Hematopoietic multipotent progenitor cell treated with erythropoietin and hydrocortisone succinate and interleukin-3 and kit ligand, for 15 days (in vitro differentiated cells): ENCODE measurements around the gene NUF2.
"Not testable (repeated sequence)": the region's sequence is repeated elsewhere in the genome, so short reads cannot be mapped to it uniquely, and the experiment has no call there.

Experiments used
- DNase-seq: peaks from one replicate; pipeline ENCODE4 v3.0.0-alpha.2; 2015; ENCODE audit warnings: low spot score

The NUF2 gene

DNA sequence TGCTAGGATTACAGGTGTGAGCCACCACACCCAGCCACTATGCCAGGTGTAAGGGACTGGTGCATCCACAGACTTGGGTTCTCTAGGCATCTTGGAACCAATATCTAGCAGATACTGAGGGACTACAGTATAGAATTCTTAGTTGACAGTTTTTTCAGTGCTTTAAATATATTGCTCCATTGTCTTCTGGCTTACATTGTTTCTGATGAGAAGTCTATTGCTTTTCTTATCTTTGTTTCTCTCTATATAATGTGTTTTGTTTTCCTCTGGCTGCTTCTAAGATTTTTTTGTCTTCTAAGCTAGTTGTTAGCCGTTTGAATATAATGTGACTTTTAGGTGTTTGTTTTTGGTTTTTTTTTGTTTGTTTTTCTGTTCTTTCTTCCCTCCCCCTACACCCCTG, 13.5 kb downstream of the NUF2 start:
- DNase-seq = no peak

DNA sequence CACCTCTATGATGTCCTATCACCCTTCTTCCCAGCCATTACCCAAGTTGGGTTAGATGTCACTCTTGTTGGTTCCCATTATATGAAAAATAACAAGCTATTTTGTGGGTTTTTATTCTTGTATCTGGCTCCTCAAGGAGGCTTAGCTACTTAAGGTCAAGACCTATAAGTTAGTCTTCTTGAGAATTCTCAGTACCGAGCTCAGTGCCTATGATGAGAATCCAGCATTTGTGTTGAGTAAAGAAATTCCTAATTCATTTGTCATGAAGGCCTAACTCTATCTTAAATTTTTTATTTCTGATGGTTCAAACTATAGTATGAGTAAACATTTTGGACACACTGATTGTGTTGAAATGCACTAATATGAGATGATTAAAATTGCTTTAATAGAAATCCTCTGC, 15.9 kb downstream of the NUF2 start:
- no peak for DNase-seq

DNA sequence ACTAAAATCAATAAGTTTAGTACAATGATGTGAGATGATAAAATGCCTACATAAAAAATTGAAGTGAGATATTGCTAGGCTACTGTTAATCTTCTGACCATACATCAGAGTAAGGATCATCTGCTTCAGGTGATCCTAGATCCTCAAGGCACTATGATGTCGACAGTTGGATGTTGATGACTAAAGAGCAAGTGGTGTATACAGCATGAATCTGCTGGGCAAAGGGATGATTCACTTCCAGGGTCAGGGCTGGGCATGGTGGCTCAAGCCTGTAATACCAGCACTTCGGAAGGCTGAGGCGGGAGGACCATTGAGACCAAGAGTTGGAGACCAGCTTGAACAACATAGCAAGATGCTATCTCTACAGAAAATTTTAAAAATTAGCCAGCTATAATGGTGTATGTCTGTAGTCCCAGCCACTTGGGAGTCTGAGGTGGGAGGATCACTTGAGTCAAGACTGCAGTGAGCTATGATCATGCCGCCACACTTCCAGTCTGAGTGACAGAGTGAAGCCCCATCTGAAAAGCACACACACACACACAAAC, 24.6 kb downstream of the NUF2 start:
- DNase-seq = no peak

DNA sequence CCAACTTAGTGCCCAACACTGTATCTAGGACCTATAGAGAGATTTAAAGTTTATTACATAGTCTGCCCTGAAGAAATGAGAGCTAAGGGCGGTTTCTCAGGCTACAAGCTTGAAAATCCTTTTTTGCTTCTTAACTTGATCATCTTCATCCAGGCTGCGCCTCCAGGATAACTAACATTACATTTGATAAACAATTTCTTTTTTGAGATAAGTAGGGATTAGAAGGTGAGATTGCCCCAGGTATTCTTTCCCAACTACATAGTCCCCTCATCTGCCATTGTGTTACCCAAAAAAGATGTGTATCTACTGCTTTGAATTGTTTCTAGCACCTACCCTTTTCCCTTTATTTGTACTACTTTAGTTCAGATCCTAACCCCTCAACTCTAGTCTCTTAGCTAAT, 25.4 kb downstream of the NUF2 start:
- no peak for DNase-seq

DNA sequence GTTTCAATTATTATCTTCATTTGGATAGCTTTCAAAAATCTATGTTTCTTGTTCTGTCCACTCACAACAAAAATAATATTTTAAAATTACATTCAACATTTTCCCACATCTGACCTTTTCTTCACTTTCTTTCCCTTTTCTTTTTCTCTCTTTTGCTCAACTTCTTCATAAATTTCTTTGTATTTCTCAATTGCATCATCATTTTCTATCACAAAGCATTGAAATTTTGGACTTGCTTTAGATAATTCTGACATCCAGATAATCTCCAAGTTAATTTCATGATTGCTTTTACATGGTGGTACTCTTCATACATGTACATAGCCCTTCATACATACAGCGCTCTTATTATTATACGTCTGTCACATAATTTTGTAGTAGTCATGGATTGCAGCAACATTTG, 30.2 kb downstream of the NUF2 start:
- DNase-seq = no peak

DNA sequence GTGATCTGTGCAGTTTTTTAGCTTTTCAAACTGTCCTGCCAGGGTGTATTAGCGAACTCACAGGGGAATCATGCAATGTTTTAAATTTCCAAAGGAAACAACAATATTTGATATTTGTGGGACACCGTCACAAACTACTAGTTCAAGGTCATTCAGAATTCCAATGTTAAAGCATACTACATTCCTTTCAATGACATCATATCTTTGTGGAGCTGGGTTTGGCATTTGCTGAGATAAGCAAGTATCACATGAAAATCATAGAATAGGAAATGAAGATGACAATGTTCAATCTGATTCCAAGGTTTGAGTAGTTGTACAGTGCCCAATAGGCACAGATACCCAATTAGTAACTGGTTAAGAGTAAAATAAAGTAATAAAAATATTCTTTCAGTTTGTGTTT, 35.6 kb downstream of the NUF2 start:
- no peak for DNase-seq

DNA sequence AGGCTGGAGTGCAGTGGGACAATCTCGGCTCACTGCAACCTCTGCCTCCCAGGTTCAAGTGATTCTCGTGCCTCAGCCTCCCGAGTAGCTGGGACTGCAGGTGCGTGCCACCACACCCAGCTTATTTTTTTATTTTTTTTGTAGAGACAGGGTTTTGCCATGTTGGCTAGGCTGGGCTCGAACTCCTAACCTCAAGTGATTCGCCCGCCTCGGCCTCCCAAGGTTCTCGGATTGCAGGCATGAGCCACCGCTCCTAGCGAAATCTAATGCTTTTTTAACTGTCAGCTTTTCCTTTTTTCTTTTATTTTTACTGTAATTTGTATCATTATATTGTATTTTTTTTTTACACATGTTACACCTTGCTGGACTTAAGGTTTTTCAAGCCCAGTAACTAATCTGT, 36.4 kb downstream of the NUF2 start:
- not testable (repeated sequence) for DNase-seq

DNA sequence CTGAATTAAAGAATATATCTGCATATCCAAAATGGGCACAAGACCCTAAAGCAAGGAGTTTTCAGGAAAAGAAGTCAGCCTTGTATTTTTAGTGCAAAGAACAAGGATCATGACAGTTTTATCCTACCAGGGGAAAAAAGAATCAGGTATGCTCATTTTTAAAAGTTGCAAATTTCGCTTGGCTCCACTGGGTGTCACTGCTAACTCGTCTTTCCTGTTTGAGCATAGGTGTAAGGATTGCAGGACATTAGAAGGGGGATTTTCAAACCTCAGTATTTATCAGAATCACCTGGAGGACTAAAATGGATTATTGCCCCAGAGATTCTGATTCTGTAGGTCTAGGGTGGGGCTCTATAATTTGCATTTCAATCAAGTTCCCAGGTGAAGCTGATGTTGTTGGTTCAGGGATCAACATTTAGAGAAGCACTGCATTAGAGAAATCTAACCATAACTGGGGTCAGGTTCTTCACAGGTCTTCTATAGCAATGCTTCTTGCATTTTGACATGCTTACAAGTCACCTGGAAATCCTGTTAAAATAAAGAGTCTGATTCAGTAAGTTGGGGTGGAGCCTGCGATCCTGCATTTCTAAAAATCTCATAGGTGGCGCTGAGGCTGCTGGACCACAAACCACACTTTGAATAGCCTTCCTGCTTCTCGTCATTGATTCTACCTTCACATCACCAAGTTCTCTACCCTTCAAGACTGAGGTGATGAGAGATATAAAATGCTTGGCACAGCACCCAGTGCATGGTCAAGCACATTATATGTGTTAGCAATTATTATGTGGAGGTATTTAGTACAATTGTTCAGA, 39.6 kb downstream of the NUF2 start:
- DNase-seq = no peak

DNA sequence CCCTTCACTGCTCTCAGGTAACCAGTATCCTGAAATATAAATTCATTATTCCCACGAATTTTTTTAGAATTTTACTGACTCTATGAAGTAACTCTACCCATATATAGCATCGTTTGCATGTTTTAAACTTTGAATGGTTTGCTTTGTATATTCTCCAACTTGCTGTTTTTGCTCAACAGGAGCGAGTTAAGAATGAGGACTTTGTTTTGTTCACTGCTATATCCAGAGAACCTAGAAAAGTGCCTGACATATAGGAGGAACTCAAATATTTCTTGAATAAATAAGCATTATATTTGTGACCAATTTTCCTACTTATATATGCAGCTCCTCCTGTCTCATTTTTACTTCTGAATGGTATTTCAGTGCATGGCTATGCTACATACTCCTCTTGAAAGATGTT, 43.4 kb downstream of the NUF2 start:
- no peak for DNase-seq

DNA sequence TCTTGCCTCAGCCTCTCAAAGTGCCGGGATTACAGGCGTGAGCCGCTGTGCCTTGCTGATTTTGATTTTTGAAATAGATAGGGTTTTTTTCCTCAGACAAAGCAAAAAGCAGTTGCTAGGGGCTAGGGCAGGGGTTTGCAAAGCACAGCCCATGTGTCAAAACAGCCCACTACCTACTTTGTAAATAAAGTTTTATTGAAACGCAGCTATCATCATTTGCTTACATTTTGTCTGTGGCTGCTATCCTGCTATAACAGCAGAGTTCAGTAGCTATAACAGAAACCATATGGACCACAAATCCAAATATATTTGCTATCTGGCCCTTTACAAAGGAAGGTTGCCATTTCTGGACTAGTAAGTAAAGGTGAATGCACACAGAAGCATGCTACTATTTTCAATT, 44.8 kb downstream of the NUF2 start:
- no peak for DNase-seq

DNA sequence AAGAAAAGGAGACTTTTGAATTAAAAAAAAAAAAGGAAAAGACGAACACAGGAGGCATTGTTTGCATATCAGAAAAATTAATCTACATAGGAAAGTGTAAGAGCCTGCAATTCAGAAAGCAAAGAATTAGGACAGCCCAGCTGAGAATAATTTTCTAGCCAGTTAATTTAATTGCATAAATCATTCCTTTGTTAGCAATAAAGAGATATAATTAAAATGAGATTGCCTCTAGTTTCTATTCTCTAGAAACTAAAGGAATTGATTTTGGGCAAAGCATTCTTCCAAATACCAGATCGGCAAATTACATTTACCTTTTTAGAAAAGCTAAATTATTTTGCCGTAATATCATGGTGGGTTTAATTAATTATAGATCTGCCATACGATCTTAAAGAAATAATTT, 46.0 kb downstream of the NUF2 start:
- no peak for DNase-seq

DNA sequence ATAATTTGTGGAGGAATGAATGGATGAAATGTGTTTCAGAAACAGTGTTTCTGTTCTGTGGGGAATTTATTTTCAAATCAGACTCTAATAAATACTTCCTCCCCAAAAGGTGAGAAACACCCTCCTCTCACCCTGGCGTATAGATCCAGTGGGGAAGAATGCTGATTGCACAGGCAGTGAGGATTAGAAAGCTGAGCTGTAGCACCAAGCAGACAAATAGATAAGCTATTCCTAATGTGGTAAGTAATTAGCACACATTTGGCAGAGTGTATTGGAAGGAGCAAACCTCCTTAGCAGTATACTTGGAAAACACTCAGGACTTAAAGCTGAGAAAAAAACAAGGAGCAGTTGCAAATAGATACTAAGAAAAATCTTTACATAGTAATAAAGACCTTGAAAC, 50.8 kb downstream of the NUF2 start:
- DNase-seq = no peak

DNA sequence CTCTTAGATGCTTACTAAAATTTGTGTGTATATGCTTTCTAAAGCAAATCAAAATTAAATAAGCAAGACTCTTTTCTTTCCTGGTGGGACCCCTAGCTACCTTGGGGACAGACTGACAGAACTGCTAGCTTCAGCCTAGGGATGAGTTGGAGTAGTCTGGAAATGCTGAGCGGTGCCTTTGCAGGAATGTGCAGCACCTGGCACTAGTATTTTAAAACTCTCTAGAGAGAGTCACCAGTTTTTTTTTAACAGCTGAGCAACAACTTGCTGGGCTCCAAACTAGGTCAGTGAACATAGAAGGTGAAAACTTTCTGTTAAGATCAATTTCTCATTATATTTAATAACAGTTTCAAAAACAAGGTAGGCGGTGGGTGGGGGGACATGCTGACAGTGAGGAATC, 56.8 kb downstream of the NUF2 start:
- no peak for DNase-seq

DNA sequence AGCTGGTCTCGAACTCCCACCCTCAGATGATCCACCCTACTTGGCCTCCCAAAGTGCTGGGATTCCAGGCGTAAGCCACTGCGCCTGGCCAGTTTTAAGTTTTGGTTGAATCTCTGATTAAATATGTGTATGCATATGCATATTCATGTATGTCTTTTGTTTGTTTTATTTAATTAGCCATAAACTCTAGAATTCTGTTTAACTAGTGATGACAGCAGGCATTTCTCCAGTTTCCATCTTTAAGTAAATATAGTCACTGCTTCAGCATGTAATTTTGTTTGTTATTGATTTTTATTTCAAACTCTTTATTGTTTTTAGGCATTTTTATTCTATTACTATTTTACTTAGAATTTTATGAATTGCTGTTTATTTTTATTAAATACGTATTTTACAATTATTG, 58.0 kb downstream of the NUF2 start:
- no peak for DNase-seq

DNA sequence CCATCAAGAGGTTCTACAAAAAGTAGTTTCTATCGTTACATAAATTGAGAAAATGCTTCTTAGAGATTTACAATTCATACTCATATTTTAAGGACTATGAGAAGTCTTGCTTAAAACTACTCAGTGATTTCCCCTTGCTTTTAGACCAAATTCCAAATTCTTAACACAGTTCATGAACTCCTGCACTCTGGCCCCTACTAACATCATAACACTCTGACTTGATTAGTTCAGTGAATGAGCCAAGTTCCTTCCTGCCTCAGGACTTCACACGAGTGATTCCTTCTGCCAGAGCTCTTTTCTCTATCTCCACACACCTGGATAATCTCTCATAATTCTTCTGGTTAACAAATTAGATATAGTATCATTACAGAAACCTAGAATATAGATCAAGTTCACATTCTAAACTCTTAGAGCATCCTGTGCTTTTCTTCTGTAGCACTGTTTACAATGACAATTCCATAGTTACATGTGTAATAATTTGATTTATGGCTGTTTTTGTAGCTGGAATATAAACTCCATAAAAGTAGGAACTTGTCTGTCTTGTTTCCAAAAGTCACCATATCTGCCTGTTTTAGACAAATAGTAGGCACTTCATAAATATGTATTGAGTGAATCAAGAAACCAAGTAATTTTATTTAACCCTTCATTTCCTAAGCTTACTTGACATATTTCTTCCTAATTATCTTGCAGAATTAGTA, 59.9 kb downstream of the NUF2 start:
- no peak for DNase-seq

DNA sequence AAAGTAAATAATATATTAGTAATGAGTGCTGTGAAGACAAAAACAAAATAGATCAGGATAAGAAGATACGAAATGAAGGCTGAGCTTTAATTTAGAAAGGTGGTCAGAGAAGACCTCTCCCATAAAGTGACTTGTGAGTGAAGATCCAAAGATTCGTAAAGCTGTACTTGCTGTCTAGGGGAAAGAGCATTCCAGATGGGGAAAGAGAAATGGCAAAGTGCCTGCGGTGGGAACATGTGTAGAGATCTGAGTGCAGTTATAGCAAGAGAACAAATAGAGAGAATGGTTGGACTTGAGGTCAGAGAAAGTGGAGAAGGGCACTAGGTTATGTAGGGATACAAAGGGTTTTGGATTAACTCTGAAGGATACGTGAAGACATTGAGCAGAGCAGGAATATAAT, 60.6 kb downstream of the NUF2 start:
- DNase-seq = no peak

DNA sequence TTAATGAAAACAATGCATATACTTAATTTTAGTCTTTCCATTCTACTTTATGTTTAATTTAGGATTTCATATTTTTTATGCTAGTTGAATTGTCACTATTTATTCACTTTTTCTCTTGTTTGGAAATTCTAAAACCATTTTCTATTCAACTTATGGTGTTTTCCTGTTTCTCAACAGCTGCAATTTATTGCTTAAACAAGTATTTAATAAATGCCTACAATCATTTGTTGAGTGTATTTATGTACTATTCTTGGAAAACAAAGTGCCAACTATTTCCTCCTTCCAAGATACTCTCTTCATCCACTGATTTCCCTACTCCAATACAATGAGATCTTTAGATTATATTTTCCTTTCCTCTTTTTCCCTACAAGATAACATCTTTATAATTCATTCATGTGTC, 65.4 kb downstream of the NUF2 start:
- DNase-seq = no peak

DNA sequence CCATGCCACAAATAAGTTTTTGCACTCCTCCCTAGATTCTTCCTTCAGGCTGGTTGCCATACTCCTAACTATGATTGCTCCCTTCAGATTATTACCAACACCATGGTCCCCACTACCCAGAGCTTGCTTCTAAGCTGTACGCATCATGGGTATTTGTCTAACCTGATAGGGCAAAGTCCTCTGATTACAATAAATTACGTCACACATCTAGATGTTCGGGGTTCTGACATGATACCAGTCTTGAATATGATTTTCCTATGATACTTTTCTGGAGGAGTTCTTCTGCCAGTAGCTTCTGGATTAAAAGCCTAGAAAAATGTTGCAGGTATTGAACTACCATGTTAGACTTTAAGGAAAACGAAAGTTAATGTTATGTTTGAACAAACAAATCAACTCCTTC, 67.2 kb downstream of the NUF2 start:
- no peak for DNase-seq

DNA sequence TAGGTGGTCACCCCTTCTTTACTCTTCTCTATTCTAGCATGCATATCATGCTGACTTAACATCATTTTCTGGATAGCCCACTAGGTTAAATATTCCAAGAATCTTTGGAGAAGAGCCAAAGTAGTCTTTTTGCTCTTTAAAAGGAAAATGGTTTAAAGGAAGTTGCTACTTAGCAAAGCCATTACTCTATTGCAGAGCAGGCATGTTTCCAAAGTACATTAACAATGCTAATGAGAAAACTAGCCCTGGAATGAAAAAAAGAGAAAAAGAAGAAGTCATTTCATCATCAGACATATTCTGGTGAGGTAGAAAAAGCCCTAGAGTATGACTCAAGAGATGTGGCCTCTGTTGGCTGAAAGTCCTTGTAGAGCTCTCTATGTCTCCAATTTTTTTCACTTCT, 74.0 kb downstream of the NUF2 start:
- DNase-seq = no peak

DNA sequence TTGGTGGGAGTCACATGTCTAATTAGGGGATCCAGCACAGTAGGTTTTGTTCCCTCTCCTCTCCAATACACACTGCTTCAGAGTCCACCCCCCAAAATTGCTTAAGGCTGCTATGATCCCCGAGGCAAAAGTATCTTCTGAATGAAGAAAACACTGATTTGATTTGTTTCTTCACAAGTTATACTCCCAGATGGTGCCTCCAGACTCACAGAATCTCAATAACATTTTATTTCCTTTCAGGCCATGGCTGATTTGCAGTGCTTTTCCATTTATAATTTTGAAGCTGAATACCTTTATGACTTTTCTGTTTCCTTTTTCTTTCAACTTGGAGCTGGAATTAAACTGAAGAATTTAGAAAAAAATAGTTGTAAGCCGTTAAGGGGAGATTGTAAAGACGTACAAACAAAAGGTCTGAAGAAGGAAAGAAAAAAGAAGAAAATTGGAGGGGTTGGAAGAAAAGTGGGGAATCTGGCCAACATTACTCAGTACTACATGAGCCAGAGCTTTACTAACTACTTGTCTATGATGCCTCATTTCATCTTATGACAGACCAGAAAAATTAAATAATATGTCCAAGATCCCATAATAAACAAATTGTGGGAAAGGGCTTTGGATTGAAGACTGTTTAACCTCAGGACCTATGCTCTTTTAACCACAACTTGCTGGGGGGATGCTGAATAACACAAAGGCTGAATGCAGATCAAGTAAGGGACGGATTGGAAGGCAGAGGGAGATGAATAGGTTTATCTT, 75.9 kb downstream of the NUF2 start:
- DNase-seq = no peak

DNA sequence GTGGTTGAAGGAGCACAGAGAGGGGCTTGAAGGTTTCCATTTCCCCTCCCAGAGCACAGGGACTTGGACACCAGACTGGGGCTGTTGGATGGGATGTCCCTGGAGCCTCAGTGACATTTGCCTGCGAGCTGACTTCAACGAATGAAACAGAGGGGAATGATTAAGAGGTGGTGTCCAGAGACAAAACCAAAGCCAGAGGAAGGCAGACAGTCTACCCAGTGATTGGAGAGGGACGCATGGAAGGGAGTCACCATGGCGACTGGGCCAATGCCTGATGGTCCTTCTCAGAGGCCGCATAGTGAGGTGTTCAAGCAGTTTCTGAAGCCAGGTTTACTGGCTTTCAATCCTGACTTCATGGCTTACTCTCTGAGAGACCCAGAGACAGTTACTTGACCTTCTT, 77.2 kb downstream of the NUF2 start:
- DNase-seq = no peak

DNA sequence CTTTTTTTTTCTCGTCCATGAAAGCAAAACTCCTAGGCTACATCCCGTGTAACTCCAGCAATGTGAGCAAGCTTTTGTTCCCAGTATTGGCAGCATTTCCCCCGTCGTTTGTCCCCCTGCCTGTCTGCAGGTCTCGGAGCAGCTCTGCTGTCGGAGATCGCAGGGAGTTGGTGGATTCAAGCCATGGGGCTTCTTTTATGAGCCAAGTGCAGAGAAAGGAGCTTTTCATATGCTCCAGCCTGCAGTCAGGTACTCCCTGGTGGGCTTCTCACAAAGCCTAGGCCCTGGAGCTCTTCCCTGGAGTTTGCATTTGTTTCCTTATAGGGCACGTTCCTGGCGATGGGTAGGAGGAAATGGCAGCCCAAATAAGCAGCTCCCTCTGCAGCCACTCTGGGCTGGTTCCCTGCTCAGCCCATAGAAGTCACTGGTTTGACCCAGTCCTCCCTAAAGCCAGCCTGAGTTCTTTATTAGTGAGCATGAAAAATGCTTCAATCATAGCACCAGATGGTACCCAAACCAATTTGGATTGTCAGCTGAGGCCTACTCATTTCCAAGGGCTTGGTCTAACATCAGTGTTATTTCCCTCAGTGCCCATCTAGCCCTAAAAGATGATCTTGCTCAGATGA, 78.3 kb downstream of the NUF2 start:
- no peak for DNase-seq
